ENCODE results near the gene NECAP2.
"Not testable (repeated sequence)": the region's sequence is repeated elsewhere in the genome, so short reads cannot be mapped to it uniquely, and the experiment has no call there.

GRCh38 chr1:16489195-16489880 lies 48.8 kb downstream of the NECAP2 start:
- not testable (repeated sequence) for TF ChIP-seq POLR2A (IDR thresholded peaks at IDR 0.05; ENCODE audit: low read depth, low read length); CTCF (IDR thresholded peaks at IDR 0.05; ENCODE audit: extremely low read depth in 1 of 2, insufficient read depth in 1 of 2, low read depth in 1 of 2, low read length in 2 of 2); MYC (IDR thresholded peaks at IDR 0.05; ENCODE audit: low read depth, low read length); EZH2 (IDR thresholded peaks at IDR 0.05; ENCODE audit: borderline replicate concordance, low read depth, low read length, severe bottlenecking); JUN (IDR thresholded peaks at IDR 0.05; ENCODE audit: borderline replicate concordance, insufficient read depth, insufficient read length, low read depth); POLR2AphosphoS5 (IDR thresholded peaks at IDR 0.05; ENCODE audit: insufficient read depth, low read depth, low read length); MAX (IDR thresholded peaks at IDR 0.05; ENCODE audit: insufficient read depth, insufficient read length); FOS (IDR thresholded peaks at IDR 0.05; ENCODE audit: borderline replicate concordance, insufficient read depth, low read length); GATA2 (IDR thresholded peaks at IDR 0.05; ENCODE audit: insufficient read depth, insufficient read length, low read depth, low read length)
